ENCODE measurements around the gene ITIH2. TPM values are rescaled to one million over a fixed set of nuclear protein-coding genes. Genes with fewer than 3 reads are reported as not detected.

ITIH2 gene
- total RNA-seq, 1 experiment from 2014 or later: 0.57 TPM

DNA sequence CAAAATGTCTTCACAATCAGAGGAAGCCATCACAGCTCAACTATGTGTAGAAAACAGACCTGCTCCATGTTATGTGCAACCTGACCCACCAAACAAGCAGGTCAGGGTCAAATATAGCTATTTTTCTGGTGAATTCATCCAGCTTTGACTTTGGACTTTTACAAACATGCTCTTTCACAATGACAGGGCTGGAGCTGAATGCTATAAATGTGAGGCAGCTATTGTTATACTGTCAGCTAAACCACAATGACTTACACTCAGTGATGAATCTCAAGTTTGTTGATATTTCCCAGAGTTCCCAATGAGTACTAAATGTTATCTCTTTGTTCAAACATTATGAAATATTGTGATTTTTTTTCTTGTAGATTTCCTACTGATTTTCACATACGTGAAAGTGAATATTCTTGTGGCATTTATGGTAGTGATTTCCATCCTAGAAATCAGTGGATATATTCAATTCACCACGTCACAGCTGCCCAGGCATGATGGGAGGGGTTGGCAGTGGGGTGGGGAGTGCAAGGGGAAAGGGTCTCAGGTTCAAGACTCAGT lies 2.5 kb upstream of the ITIH2 start:
- Histone ChIP-seq H3K9me2 (ENCODE audit: insufficient read depth) (no peaks in the 10 kb centered on the region), H3K4me1 (ENCODE audit: control insufficient read depth in 1 of 2, insufficient read depth in 2 of 2, low read length in 2 of 2) (no peaks in the 10 kb centered on the region), H3K27me3 (ENCODE audit: insufficient read depth, low read length) (peaks cover 28% of the 10 kb centered on the region), H3K79me2 (ENCODE audit: insufficient read depth, low read length) (no peaks in the 10 kb centered on the region), H4K20me1 (ENCODE audit: insufficient read depth) (no peaks in the 10 kb centered on the region), H2AFZ (ENCODE audit: low read depth, low read length, poor library complexity, severe bottlenecking) (no peak overlapping the region), H3K27ac (ENCODE audit: low read depth, low read length) (no peak overlapping the region), H3K4me3 (replicated peaks in 1 of 2; ENCODE audit: low read depth in 1 of 2, low read length in 2 of 2) (no peak overlapping the region), H3K36me3 (ENCODE audit: control insufficient read depth in 1 of 2, insufficient read depth in 2 of 2, low read length in 2 of 2) (no peaks in the 10 kb centered on the region), H3K4me2 (ENCODE audit: low read length) (no peak overlapping the region), H3K9ac (ENCODE audit: low read length) (no peak overlapping the region), H3K9me3 (ENCODE audit: control insufficient read depth in 1 of 2, insufficient read depth in 1 of 2, low read depth in 1 of 2, low read length in 2 of 2) (no peaks in the 10 kb centered on the region)
- CTCF ChIA-PET: no interaction called here
- DNase-seq (ENCODE audit: low read depth, low spot score) (no peak), ATAC-seq (no peak)
- no peak for TF ChIP-seq TCF7L2 (IDR thresholded peaks at IDR 0.05; ENCODE audit: borderline replicate concordance, extremely low read depth, insufficient read depth, insufficient read length)
- no peak for TF ChIP-seq SRF (IDR thresholded peaks at IDR 0.05; ENCODE audit: low read depth)
- TF ChIP-seq ELF1 (IDR thresholded peaks at IDR 0.05; ENCODE audit: borderline replicate concordance, low read depth): no peak
- TF ChIP-seq, protein P1, sequence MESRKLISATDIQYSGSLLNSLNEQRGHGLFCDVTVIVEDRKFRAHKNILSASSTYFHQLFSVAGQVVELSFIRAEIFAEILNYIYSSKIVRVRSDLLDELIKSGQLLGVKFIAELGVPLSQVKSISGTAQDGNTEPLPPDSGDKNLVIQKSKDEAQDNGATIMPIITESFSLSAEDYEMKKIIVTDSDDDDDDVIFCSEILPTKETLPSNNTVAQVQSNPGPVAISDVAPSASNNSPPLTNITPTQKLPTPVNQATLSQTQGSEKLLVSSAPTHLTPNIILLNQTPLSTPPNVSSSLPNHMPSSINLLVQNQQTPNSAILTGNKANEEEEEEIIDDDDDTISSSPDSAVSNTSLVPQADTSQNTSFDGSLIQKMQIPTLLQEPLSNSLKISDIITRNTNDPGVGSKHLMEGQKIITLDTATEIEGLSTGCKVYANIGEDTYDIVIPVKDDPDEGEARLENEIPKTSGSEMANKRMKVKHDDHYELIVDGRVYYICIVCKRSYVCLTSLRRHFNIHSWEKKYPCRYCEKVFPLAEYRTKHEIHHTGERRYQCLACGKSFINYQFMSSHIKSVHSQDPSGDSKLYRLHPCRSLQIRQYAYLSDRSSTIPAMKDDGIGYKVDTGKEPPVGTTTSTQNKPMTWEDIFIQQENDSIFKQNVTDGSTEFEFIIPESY (IDR thresholded peaks at IDR 0.05; ENCODE audit: extremely low read depth, insufficient replicate concordance, low read length): no peak
- no peak for TF ChIP-seq FOSL1 (IDR thresholded peaks at IDR 0.05; ENCODE audit: low read depth)
- TF ChIP-seq SIN3A (IDR thresholded peaks at IDR 0.05; ENCODE audit: low read depth): no peak
- TF ChIP-seq SP1 (IDR thresholded peaks at IDR 0.05; ENCODE audit: low read depth): no peak
- TF ChIP-seq, protein P2, sequence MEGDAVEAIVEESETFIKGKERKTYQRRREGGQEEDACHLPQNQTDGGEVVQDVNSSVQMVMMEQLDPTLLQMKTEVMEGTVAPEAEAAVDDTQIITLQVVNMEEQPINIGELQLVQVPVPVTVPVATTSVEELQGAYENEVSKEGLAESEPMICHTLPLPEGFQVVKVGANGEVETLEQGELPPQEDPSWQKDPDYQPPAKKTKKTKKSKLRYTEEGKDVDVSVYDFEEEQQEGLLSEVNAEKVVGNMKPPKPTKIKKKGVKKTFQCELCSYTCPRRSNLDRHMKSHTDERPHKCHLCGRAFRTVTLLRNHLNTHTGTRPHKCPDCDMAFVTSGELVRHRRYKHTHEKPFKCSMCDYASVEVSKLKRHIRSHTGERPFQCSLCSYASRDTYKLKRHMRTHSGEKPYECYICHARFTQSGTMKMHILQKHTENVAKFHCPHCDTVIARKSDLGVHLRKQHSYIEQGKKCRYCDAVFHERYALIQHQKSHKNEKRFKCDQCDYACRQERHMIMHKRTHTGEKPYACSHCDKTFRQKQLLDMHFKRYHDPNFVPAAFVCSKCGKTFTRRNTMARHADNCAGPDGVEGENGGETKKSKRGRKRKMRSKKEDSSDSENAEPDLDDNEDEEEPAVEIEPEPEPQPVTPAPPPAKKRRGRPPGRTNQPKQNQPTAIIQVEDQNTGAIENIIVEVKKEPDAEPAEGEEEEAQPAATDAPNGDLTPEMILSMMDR (IDR thresholded peaks at IDR 0.05 in 2 of 3, conservative IDR thresholded peaks at IDR 0.05 in 1 of 3; ENCODE audit: borderline replicate concordance in 1 of 3, insufficient read depth in 1 of 3, low read depth in 2 of 3, low read length in 2 of 3): no peak
- TF ChIP-seq RAD21 (IDR thresholded peaks at IDR 0.05; ENCODE audit: low read depth): no peak
- TF ChIP-seq CEBPB (IDR thresholded peaks at IDR 0.05; ENCODE audit: low read depth): no peak
- TF ChIP-seq EZH2phosphoT487 (IDR thresholded peaks at IDR 0.05; ENCODE audit: borderline replicate concordance): no peak
- no peak for TF ChIP-seq POLR2AphosphoS5 (IDR thresholded peaks at IDR 0.05; ENCODE audit: low read depth, low read length)
- TF ChIP-seq ZNF274 (IDR thresholded peaks at IDR 0.05; ENCODE audit: low read depth, low read length): no peak
- POLR2A ChIA-PET: no interaction called here
- intact Hi-C loops (cut with micrococcal nuclease): no loop called here
- no TSS peak for BruUV-seq (replicated peaks)
- RAD21 ChIA-PET (ENCODE audit: low non-redundant PET in 1 of 2, low total read pairs in 2 of 2, uncharacterized antibody in 2 of 2, unreplicated experiment in 2 of 2): no interaction called here

All from HCT116 (cell line).